Caco-2 (cell line): Measurements from ENCODE around the gene LPAR3. TPM values are rescaled to one million over a fixed set of nuclear protein-coding genes. Genes with fewer than 3 reads are reported as not detected.

Experiments
- BruUV-seq: library from RNA; stranded (reverse); fragments of 400-500 nt; replicated peaks from 2 replicates; lab custom pipeline; 2021; lab: Mats Ljungman, UMichigan
- CTCF ChIA-PET: fragments of 300-600 bp; sonication (Branson Sonifier 250); formaldehyde crosslinking; loops from one replicate; lab custom pipeline; 2022; ENCODE audit warnings: antibody characterized with exemption; lab: Charles Lee
- POLR2A ChIA-PET: fragments of 300-600 bp; sonication (Branson Sonifier 250); formaldehyde crosslinking; loops from one replicate; lab custom pipeline; 2022; ENCODE audit warnings: antibody characterized with exemption; lab: Charles Lee
- DNase-seq, 2 experiments: peaks; one replicate each; pipeline versions ENCODE4 v3.0.0 to v3.0.0-alpha.2; 2020 to 2022
- H3K27me3 ChIP-seq: replicated peaks from 2 replicates; pipeline ENCODE4 v1.6.0; 2011; ENCODE audit warnings: low read length; ENCODE audit not compliant: control insufficient read depth, insufficient read depth
- H3K36me3 ChIP-seq: 2 replicates; pipeline ENCODE4 v1.5.1; 2011; ENCODE audit warnings: low read length; ENCODE audit not compliant: control insufficient read depth, insufficient read depth
- H3K4me1 ChIP-seq: fragments of 250-450 bp; sonication (Bioruptor Pico); 2 replicates; pipeline ENCODE4 v1.5.1; 2020; ENCODE audit warnings: mild to moderate bottlenecking
- H3K4me3 ChIP-seq: 2 replicates; pipeline ENCODE4 v1.5.1; 2011; ENCODE audit warnings: low read depth, mild to moderate bottlenecking, control low read depth, low read length
- H3K9me3 ChIP-seq: fragments of 250-450 bp; sonication (Bioruptor Pico); 2 replicates; pipeline ENCODE4 v1.5.1; 2020; ENCODE audit warnings: mild to moderate bottlenecking, moderate library complexity
- H3K27ac Mint-ChIP-seq: one replicate; pipeline ENCODE4 v1.8.0; 2022; ENCODE audit warnings: mixed read lengths; ENCODE audit not compliant: unreplicated experiment
- H3K27me3 Mint-ChIP-seq: one replicate; pipeline ENCODE4 v1.8.0; 2022; ENCODE audit warnings: mixed read lengths; ENCODE audit not compliant: insufficient read depth, unreplicated experiment
- H3K36me3 Mint-ChIP-seq: one replicate; pipeline ENCODE4 v1.8.0; 2022; ENCODE audit warnings: mild to moderate bottlenecking, mixed read lengths; ENCODE audit not compliant: insufficient read depth, unreplicated experiment
- H3K4me1 Mint-ChIP-seq: one replicate; pipeline ENCODE4 v1.8.0; 2022; ENCODE audit warnings: low read depth, mixed read lengths; ENCODE audit not compliant: unreplicated experiment
- H3K4me3 Mint-ChIP-seq: one replicate; pipeline ENCODE4 v1.8.0; 2022; ENCODE audit warnings: mild to moderate bottlenecking, moderate library complexity, mixed read lengths; ENCODE audit not compliant: unreplicated experiment
- H3K9me3 Mint-ChIP-seq: one replicate; pipeline ENCODE4 v1.8.0; 2022; ENCODE audit warnings: mixed read lengths; ENCODE audit not compliant: unreplicated experiment
- CTCF ChIP-seq, 2 experiments: fragments of 200-600 bp in 1 of 2; IDR thresholded peaks; 1 replicate in 1 of 2; 2 replicates in 1 of 2; pipeline versions ENCODE4 v1.5.1 to v1.8.0; 2011 to 2022; ENCODE audit warnings: antibody characterized with exemption in 1 of 2, control low read depth in 1 of 2, inconsistent platforms in 1 of 2, low read depth in 1 of 2, low read length in 1 of 2, mild to moderate bottlenecking in 1 of 2, moderate library complexity in 1 of 2; ENCODE audit not compliant: insufficient read depth in 1 of 2, severe bottlenecking in 1 of 2, unreplicated experiment in 1 of 2
- intact Hi-C: fragments of 100-400 bp; cut with micrococcal nuclease; formaldehyde crosslinking; loops from one replicate; pipeline ENCODE4 v1.10.0; 2022; ENCODE audit not compliant: unreplicated experiment
- total RNA-seq: library from RNA; stranded (reverse); gene quantifications from 2 replicates; pipeline ENCODE4 v1.2.3, GENCODE V29; 2022

LPAR3 gene
- total RNA-seq, 1 experiment from 2014 or later: not detected

- no peak for TF ChIP-seq CTCF (IDR thresholded peaks at IDR 0.05; ENCODE audit: insufficient read depth in 1 of 2, low read depth in 1 of 2, low read length in 1 of 2, severe bottlenecking in 1 of 2, unreplicated experiment in 1 of 2)
These were observed 112.8 kb downstream of the LPAR3 start for GRCh38 chr1:84780000-84780716.

GRCh38 chr1:84776639-84777038 lies 116.4 kb downstream of the LPAR3 start:
- no peak overlapping the region for H3K4me3 Mint-ChIP-seq
- Histone ChIP-seq H3K9me3 (no peaks in the 10 kb centered on the region), H3K4me3 (no peak overlapping the region), H3K36me3 (no peaks in the 10 kb centered on the region), H3K27me3 (no peaks in the 10 kb centered on the region), H3K4me1 (no peaks in the 10 kb centered on the region)
- no peaks in the 10 kb centered on the region for H3K27me3 Mint-ChIP-seq
- H3K9me3 Mint-ChIP-seq: no peaks in the 10 kb centered on the region
- no peak for TF ChIP-seq CTCF (IDR thresholded peaks at IDR 0.05; ENCODE audit: insufficient read depth in 1 of 2, low read depth in 1 of 2, low read length in 1 of 2, severe bottlenecking in 1 of 2, unreplicated experiment in 1 of 2)
- no peaks in the 10 kb centered on the region for H3K4me1 Mint-ChIP-seq
- intact Hi-C loops: loop anchor here (10.0 kb wide), 1 partner anchor 872 kb away; no protein-coding TSS in a partner anchor
- no peak overlapping the region for H3K27ac Mint-ChIP-seq
- BruUV-seq: no TSS peak
- POLR2A ChIA-PET: no interaction called here
- H3K36me3 Mint-ChIP-seq: no peaks in the 10 kb centered on the region
- CTCF ChIA-PET: no interaction called here
- no peak for DNase-seq

More at GRCh38 chr1:84780000-84780716, 112.8 kb downstream of the LPAR3 start:
- Mint-ChIP-seq H3K9me3 (no peaks in the 10 kb centered on the region), H3K4me1 (no peaks in the 10 kb centered on the region), H3K4me3 (no peak overlapping the region), H3K36me3 (no peaks in the 10 kb centered on the region), H3K27me3 (no peaks in the 10 kb centered on the region), H3K27ac (no peak overlapping the region)
- H3K4me1 ChIP-seq: no peaks in the 10 kb centered on the region
- ChIA-PET CTCF (no interaction called here), POLR2A (no interaction called here)
- H3K4me3 ChIP-seq: no peak overlapping the region
- no peaks in the 10 kb centered on the region for H3K36me3 ChIP-seq
- H3K27me3 ChIP-seq: no peaks in the 10 kb centered on the region
- H3K9me3 ChIP-seq: no peaks in the 10 kb centered on the region
- DNase-seq: no peak
- BruUV-seq: no TSS peak
- intact Hi-C loops: loop anchor here (10.0 kb wide), 1 partner anchor 875 kb away; no protein-coding TSS in a partner anchor

GRCh38 chr1:84775535-84775920 lies 117.5 kb downstream of the LPAR3 start:
- Histone ChIP-seq H3K27me3 (no peaks in the 10 kb centered on the region), H3K4me3 (no peak overlapping the region), H3K36me3 (no peaks in the 10 kb centered on the region), H3K4me1 (no peaks in the 10 kb centered on the region), H3K9me3 (no peaks in the 10 kb centered on the region)
- ChIA-PET CTCF (no interaction called here), POLR2A (no interaction called here)
- no peak overlapping the region for H3K4me3 Mint-ChIP-seq
- no peak for DNase-seq
- no peaks in the 10 kb centered on the region for H3K36me3 Mint-ChIP-seq
- intact Hi-C loops: loop anchor here (10.0 kb wide), 1 partner anchor 871 kb away; no protein-coding TSS in a partner anchor
- H3K27me3 Mint-ChIP-seq: no peaks in the 10 kb centered on the region
- no peak overlapping the region for H3K27ac Mint-ChIP-seq
- no peaks in the 10 kb centered on the region for H3K9me3 Mint-ChIP-seq
- H3K4me1 Mint-ChIP-seq: no peaks in the 10 kb centered on the region
- BruUV-seq: no TSS peak
- no peak for TF ChIP-seq CTCF (IDR thresholded peaks at IDR 0.05; ENCODE audit: insufficient read depth in 1 of 2, low read depth in 1 of 2, low read length in 1 of 2, severe bottlenecking in 1 of 2, unreplicated experiment in 1 of 2)
